Posterior vena cava (tissue), 2 donors: ENCODE measurements around the gene TFDP3. TPM values are rescaled to one million over a fixed set of nuclear protein-coding genes. Genes with fewer than 3 reads are reported as not detected.

Experiments
- DNase-seq: peaks from one replicate; pipeline ENCODE4 v3.0.0-alpha.2; 2020; ENCODE audit warnings: low spot score
- intact Hi-C, 2 donors: fragments of 100-400 bp; cut with DNase I; formaldehyde crosslinking; loops; one replicate each; pipeline versions ENCODE4 v1.14.1 to v1.14.2; 2022 to 2023
- total RNA-seq, 2 donors: library from RNA; stranded (reverse); fragmentation: NEBNext Ultra II Directional; extraction: Animal tissue kit (Norgen Biotek cat#: 25700); gene quantifications; one replicate each; pipeline ENCODE4 v1.2.1, GENCODE V29; 2021
- donor health status: DM: yes; HTN: yes; CAD: no.
- donor health status: DM: yes; HTN: yes; CAD: no.

TFDP3 gene
- total RNA-seq, 2 donors from 2014 or later = not detected

- intact Hi-C loops = no loop called here
- no peak for DNase-seq
Measured at GRCh38 chrX:133190877-133191738, 27.0 kb downstream of the TFDP3 start.

- intact Hi-C loops = no loop called here
- no peak for DNase-seq
Measured at GRCh38 chrX:133189195-133189594, 29.0 kb downstream of the TFDP3 start.

GRCh38 chrX:133188631-133189030 is 29.5 kb downstream of the TFDP3 start:
- no peak for DNase-seq
- intact Hi-C loops = loop anchor here in 1 of 2 donors (1.0 kb wide), 1 partner anchor 23 kb away; no protein-coding TSS in a partner anchor

GRCh38 chrX:133185938-133186337 is 32.2 kb downstream of the TFDP3 start:
- DNase-seq = no peak
- intact Hi-C loops = no loop called here

- intact Hi-C loops = no loop called here
Measured at GRCh38 chrX:133185119-133185518, 33.0 kb downstream of the TFDP3 start.

GRCh38 chrX:133183806-133184205 is 34.3 kb downstream of the TFDP3 start:
- DNase-seq = no peak
- intact Hi-C loops = no loop called here

More at GRCh38 chrX:133185119-133185518, 33.0 kb downstream of the TFDP3 start:
- DNase-seq = no peak

- intact Hi-C loops = no loop called here
- no peak for DNase-seq
Measured at GRCh38 chrX:133179500-133179899, 38.7 kb downstream of the TFDP3 start.

GRCh38 chrX:133177202-133177601 is 41.0 kb downstream of the TFDP3 start:
- intact Hi-C loops = no loop called here
- no peak for DNase-seq

- intact Hi-C loops = no loop called here
- no peak for DNase-seq
Measured at GRCh38 chrX:133175605-133176004, 42.5 kb downstream of the TFDP3 start.

- DNase-seq = no peak
- intact Hi-C loops = no loop called here
Measured at GRCh38 chrX:133175162-133175561, 43.0 kb downstream of the TFDP3 start.

- intact Hi-C loops = loop anchor here in 1 of 2 donors (5.0 kb wide), 1 partner anchor 1235 kb away; no protein-coding TSS in a partner anchor
- no peak for DNase-seq
Measured at GRCh38 chrX:133171962-133172708, 46.0 kb downstream of the TFDP3 start.

Other genes with a start within 250 kb of the TFDP3 start
- gene USP26, start 121.2 kb downstream of the TFDP3 start, total RNA-seq = not detected
- 10 to 100 TPM; 17.3 to 19.2 TPM for gene GPC4, start 197.1 kb upstream of the TFDP3 start, total RNA-seq